Measurements from ENCODE around the gene B3GNT9.

Gene B3GNT9

DNA sequence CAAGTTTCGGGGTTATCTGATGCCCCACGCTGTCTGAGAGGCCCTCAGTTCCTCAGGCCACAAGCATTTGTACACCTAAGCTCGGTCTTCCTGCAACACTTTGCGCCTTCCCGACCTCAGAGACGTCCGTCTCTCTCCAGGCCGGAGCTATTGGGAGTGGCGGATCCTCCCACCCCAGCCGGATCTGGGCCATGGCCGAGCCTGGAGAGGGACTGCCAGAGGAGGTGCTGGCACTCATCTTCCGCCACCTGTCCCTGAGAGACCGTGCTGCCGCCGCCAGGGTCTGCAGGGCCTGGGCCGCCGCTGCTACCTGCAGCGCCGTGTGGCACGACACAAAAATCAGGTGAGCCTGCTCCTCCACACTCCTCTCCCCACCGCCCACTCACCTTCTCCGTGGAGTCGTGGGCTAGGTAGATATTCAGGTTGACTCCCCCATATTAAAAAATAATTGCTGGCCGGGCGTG is 10.8 kb upstream of the B3GNT9 start:
- TF ChIP-seq TAF1 (IDR thresholded peaks at IDR 0.05; ENCODE audit: low read depth): no peak
- TF ChIP-seq, protein P1, sequence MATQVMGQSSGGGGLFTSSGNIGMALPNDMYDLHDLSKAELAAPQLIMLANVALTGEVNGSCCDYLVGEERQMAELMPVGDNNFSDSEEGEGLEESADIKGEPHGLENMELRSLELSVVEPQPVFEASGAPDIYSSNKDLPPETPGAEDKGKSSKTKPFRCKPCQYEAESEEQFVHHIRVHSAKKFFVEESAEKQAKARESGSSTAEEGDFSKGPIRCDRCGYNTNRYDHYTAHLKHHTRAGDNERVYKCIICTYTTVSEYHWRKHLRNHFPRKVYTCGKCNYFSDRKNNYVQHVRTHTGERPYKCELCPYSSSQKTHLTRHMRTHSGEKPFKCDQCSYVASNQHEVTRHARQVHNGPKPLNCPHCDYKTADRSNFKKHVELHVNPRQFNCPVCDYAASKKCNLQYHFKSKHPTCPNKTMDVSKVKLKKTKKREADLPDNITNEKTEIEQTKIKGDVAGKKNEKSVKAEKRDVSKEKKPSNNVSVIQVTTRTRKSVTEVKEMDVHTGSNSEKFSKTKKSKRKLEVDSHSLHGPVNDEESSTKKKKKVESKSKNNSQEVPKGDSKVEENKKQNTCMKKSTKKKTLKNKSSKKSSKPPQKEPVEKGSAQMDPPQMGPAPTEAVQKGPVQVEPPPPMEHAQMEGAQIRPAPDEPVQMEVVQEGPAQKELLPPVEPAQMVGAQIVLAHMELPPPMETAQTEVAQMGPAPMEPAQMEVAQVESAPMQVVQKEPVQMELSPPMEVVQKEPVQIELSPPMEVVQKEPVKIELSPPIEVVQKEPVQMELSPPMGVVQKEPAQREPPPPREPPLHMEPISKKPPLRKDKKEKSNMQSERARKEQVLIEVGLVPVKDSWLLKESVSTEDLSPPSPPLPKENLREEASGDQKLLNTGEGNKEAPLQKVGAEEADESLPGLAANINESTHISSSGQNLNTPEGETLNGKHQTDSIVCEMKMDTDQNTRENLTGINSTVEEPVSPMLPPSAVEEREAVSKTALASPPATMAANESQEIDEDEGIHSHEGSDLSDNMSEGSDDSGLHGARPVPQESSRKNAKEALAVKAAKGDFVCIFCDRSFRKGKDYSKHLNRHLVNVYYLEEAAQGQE (IDR thresholded peaks at IDR 0.05; ENCODE audit: low read depth): no peak
- TF ChIP-seq EP300 (IDR thresholded peaks at IDR 0.05; ENCODE audit: borderline replicate concordance): no peak
- no peak for TF ChIP-seq RAD21 (IDR thresholded peaks at IDR 0.05; ENCODE audit: low read depth)
- TF ChIP-seq, protein P2, sequence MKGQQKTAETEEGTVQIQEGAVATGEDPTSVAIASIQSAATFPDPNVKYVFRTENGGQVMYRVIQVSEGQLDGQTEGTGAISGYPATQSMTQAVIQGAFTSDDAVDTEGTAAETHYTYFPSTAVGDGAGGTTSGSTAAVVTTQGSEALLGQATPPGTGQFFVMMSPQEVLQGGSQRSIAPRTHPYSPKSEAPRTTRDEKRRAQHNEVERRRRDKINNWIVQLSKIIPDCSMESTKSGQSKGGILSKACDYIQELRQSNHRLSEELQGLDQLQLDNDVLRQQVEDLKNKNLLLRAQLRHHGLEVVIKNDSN (IDR thresholded peaks at IDR 0.05): no peak
- no peak for TF ChIP-seq EGR1 (IDR thresholded peaks at IDR 0.05)
- no peak for TF ChIP-seq TEAD4 (IDR thresholded peaks at IDR 0.05)
- no peak for TF ChIP-seq CEBPB (IDR thresholded peaks at IDR 0.05)
- no peak for TF ChIP-seq YY1 (IDR thresholded peaks at IDR 0.05; ENCODE audit: low read depth)
- no peak for TF ChIP-seq ZBTB7A (IDR thresholded peaks at IDR 0.05; ENCODE audit: low read depth)
- no peak for TF ChIP-seq NFIC (IDR thresholded peaks at IDR 0.05)
- TF ChIP-seq CREB1 (IDR thresholded peaks at IDR 0.05; ENCODE audit: low read depth): no peak
- no peak for TF ChIP-seq TCF12 (IDR thresholded peaks at IDR 0.05; ENCODE audit: low read depth)
- TF ChIP-seq, protein P3, sequence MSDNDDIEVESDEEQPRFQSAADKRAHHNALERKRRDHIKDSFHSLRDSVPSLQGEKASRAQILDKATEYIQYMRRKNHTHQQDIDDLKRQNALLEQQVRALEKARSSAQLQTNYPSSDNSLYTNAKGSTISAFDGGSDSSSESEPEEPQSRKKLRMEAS (IDR thresholded peaks at IDR 0.05): no peak
- TF ChIP-seq FOXM1 (IDR thresholded peaks at IDR 0.05; ENCODE audit: borderline replicate concordance, low read depth): no peak

DNA sequence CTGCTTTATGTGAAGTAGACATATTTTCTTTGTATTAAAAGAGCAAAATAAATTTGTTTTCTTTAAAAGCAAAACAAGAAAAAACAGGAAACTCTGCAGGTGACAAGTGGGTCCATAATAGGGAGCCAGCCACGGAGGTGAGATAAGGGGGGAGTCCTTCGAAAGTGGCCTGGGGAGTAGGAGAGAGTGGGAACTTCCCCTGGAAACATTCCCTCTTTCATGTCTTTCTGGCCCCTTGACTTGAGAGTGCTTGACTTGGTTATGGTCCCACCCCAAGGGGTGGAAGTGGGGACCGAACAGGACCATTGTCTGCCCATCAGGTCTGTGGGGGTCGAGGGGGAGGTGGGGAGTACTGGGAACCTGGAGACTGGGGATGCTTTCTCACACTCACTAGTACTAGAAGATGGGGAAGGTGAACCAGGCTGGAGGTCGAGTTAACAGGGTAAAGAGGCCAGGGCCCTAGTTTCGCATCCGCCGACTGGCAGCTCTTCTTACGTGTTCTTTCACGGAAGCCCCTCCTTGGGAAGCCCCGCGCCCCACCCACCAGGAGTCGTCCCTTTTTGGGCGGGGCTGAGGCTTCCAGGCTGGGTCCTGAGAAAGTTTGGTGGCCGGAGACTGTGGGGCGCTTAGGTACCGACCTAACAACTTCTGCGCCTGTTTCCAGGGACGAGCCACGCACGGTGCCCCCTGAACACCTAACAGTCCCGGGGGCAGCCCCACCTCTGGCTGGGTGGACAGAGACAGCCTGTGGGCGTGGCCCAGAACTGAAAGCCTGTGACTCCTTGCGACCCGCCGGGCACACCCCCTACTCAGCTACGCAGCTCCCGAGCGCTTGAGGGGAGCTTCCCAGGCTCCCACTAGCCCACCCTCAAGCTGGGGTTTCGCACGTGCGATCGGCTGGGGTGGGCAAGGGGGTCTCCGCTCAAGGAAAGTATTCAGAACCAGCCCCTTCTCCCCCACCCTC is 8.1 kb upstream of the B3GNT9 start:
- TF ChIP-seq TAF1 (IDR thresholded peaks at IDR 0.05; ENCODE audit: low read depth): no peak
- no peak for TF ChIP-seq RAD21 (IDR thresholded peaks at IDR 0.05; ENCODE audit: low read depth)
- 0 out of 2 replicates have a peak, but pooled peaks have one; percentile 38 for TF ChIP-seq ZBTB7A (IDR thresholded peaks at IDR 0.05; ENCODE audit: low read depth)
- TF ChIP-seq CEBPB (IDR thresholded peaks at IDR 0.05): no peak
- no peak for TF ChIP-seq EGR1 (IDR thresholded peaks at IDR 0.05)
- no peak for TF ChIP-seq TEAD4 (IDR thresholded peaks at IDR 0.05)

DNA sequence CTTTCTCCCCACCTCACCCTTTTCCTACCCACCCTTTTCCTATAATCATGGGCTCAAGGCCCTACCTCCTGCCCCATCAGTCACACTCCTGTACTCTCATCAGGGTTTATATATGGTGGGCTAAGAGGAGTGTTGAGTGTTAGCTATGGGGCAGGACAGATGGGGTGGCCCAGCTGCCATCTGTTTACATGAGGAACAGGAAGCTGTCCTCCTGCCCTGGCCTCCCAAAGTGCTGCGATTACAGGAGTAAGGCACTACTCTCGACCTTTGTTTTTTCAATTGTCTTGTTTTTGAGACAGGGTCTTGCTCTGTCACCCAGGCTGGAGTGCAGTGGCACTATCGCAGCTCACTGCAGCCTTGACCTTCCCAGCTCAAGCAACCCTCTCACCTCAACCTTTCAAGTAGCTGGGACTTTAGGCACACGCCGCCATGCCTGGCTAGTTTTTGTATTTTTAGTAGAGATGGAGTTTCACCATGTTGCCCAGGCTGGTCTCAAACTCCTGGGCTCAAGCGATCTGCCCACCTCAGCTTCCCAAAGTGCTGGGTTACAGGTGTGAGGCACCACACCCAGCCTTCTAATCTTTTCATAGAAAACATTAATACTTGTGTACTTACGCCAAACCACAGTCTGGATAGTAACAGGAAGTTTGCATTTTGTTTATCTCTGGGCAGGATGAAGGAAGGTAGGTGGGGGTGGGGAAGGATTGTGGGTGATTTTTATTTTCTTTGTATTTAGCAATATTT is 7.3 kb upstream of the B3GNT9 start:
- TF ChIP-seq CREB1 (IDR thresholded peaks at IDR 0.05; ENCODE audit: low read depth) (no peak), EP300 (IDR thresholded peaks at IDR 0.05; ENCODE audit: borderline replicate concordance) (no peak), ZBTB7A (IDR thresholded peaks at IDR 0.05; ENCODE audit: low read depth) (no peak), RAD21 (IDR thresholded peaks at IDR 0.05; ENCODE audit: low read depth) (no peak)
- TF ChIP-seq, protein P2 (IDR thresholded peaks at IDR 0.05): no peak

DNA sequence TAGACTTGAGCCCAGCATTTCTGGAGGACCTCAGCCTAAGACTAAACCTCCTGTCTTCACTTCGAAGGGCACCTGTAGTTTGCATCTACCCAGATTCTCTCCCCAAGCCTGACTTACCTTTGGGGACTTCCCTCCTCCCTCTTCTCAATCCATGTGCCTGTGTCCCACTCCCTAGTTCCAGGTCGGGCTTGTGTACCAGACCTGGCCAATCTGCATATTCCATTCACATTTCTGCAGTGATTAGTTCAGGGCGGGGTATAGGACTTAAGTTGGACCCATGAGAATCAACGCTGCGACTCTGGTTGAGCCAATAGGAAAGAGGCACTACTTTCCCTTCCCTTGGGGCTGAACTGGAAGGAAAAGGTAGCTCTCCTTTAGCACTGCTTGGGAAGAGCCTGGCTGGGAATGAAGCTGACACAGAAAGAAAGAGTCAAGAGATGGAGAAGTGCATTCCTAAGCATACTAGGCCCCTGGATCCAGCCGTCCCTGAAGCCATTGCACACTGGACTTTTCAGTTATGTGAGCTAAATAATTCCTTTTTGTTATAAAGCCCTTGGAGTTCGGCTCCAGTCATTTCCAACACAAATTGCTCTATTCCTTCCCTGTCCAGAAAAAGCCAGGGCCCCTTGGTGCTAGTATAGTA is 6.4 kb upstream of the B3GNT9 start:
- TF ChIP-seq NFIC (IDR thresholded peaks at IDR 0.05) (no peak), RAD21 (IDR thresholded peaks at IDR 0.05; ENCODE audit: low read depth) (no peak), EGR1 (IDR thresholded peaks at IDR 0.05) (no peak), TAF1 (IDR thresholded peaks at IDR 0.05; ENCODE audit: low read depth) (no peak), ZBTB7A (IDR thresholded peaks at IDR 0.05; ENCODE audit: low read depth) (no peak), CEBPB (IDR thresholded peaks at IDR 0.05) (no peak), CREB1 (IDR thresholded peaks at IDR 0.05; ENCODE audit: low read depth) (no peak), EP300 (IDR thresholded peaks at IDR 0.05; ENCODE audit: borderline replicate concordance) (no peak), FOXM1 (IDR thresholded peaks at IDR 0.05; ENCODE audit: borderline replicate concordance, low read depth) (no peak), TCF12 (IDR thresholded peaks at IDR 0.05; ENCODE audit: low read depth) (no peak), TEAD4 (IDR thresholded peaks at IDR 0.05) (no peak), YY1 (IDR thresholded peaks at IDR 0.05; ENCODE audit: low read depth) (no peak)
- TF ChIP-seq, protein P3 (IDR thresholded peaks at IDR 0.05): no peak
- TF ChIP-seq, protein P1 (IDR thresholded peaks at IDR 0.05; ENCODE audit: low read depth): no peak
- TF ChIP-seq, protein P2 (IDR thresholded peaks at IDR 0.05): no peak
